Endothelial cell (in vitro differentiated cells): ENCODE results near the gene OGFOD1. TPM values are rescaled to one million over a fixed set of nuclear protein-coding genes. Genes with fewer than 3 reads are reported as not detected.

ENCODE experiments used
- DNase-seq: peaks from one replicate; pipeline ENCODE4 v3.0.0; 2021; ENCODE audit warnings: low spot score
- H3K27ac Mint-ChIP-seq: one replicate; pipeline ENCODE4 v1.8.0; 2021; ENCODE audit warnings: mixed read lengths, inconsistent platforms; ENCODE audit not compliant: unreplicated experiment
- H3K27me3 Mint-ChIP-seq: one replicate; pipeline ENCODE4 v1.8.0; 2021; ENCODE audit warnings: mild to moderate bottlenecking, moderate library complexity, mixed read lengths, inconsistent platforms; ENCODE audit not compliant: unreplicated experiment
- H3K36me3 Mint-ChIP-seq: one replicate; pipeline ENCODE4 v1.8.0; 2021; ENCODE audit warnings: mild to moderate bottlenecking, low read depth, mixed read lengths, inconsistent platforms; ENCODE audit not compliant: unreplicated experiment
- H3K4me1 Mint-ChIP-seq: one replicate; pipeline ENCODE4 v1.8.0; 2021; ENCODE audit warnings: mild to moderate bottlenecking, mixed read lengths, inconsistent platforms; ENCODE audit not compliant: unreplicated experiment
- H3K4me3 Mint-ChIP-seq: one replicate; pipeline ENCODE4 v1.8.0; 2021; ENCODE audit warnings: mild to moderate bottlenecking, mixed read lengths, inconsistent platforms; ENCODE audit not compliant: unreplicated experiment
- H3K9me3 Mint-ChIP-seq: one replicate; pipeline ENCODE4 v1.8.0; 2021; ENCODE audit warnings: mixed read lengths, inconsistent platforms; ENCODE audit not compliant: unreplicated experiment
- CTCF ChIP-seq: fragments of 200-600 bp; sonication (generic); IDR thresholded peaks from one replicate; pipeline ENCODE4 v1.5.0; 2021; ENCODE audit warnings: antibody characterized with exemption; ENCODE audit not compliant: unreplicated experiment
- total RNA-seq: library from RNA; stranded (reverse); fragmentation: NEBNext Ultra II Directional; extraction: Animal tissue kit (Norgen Biotek cat#: 25700); gene quantifications from one replicate; pipeline ENCODE4 v1.2.1, GENCODE V29; 2021; ENCODE audit not compliant: unreplicated experiment

The OGFOD1 gene
- total RNA-seq, 1 donor from 2014 or later = 24.8 TPM

GRCh38 chr16:56512025-56512424 is 60.7 kb downstream of the OGFOD1 start:
- H3K27me3 Mint-ChIP-seq = no peaks in the 10 kb centered on the region
- H3K27ac Mint-ChIP-seq = no peak overlapping the region
- DNase-seq = no peak
- H3K36me3 Mint-ChIP-seq = peaks cover 17% of the 10 kb centered on the region
- no peaks in the 10 kb centered on the region for H3K9me3 Mint-ChIP-seq
- no peak for TF ChIP-seq CTCF
- no peaks in the 10 kb centered on the region for H3K4me1 Mint-ChIP-seq
- H3K4me3 Mint-ChIP-seq = no peak overlapping the region

GRCh38 chr16:56513091-56513490 is 61.7 kb downstream of the OGFOD1 start:
- H3K36me3 Mint-ChIP-seq = peaks cover 13% of the 10 kb centered on the region
- H3K4me3 Mint-ChIP-seq = no peak overlapping the region
- TF ChIP-seq CTCF = no peak
- H3K9me3 Mint-ChIP-seq = no peaks in the 10 kb centered on the region
- H3K27ac Mint-ChIP-seq = no peak overlapping the region
- no peak for DNase-seq
- H3K27me3 Mint-ChIP-seq = no peaks in the 10 kb centered on the region
- no peaks in the 10 kb centered on the region for H3K4me1 Mint-ChIP-seq

- Mint-ChIP-seq H3K9me3 (no peaks in the 10 kb centered on the region), H3K4me1 (no peaks in the 10 kb centered on the region), H3K4me3 (no peak overlapping the region), H3K27me3 (no peaks in the 10 kb centered on the region), H3K27ac (no peak overlapping the region), H3K36me3 (peaks cover 13% of the 10 kb centered on the region)
- TF ChIP-seq CTCF = peak; percentile 46
- peak; percentile 25 for DNase-seq
These were observed 62.6 kb downstream of the OGFOD1 start for GRCh38 chr16:56513972-56514371.

GRCh38 chr16:56514845-56515244 is 63.5 kb downstream of the OGFOD1 start:
- H3K4me1 Mint-ChIP-seq = no peaks in the 10 kb centered on the region
- no peak overlapping the region for H3K27ac Mint-ChIP-seq
- peaks cover 10% of the 10 kb centered on the region for H3K36me3 Mint-ChIP-seq
- H3K27me3 Mint-ChIP-seq = no peaks in the 10 kb centered on the region
- no peak for TF ChIP-seq CTCF
- no peaks in the 10 kb centered on the region for H3K9me3 Mint-ChIP-seq
- DNase-seq = no peak
- no peak overlapping the region for H3K4me3 Mint-ChIP-seq

- no peak for TF ChIP-seq CTCF
- no peak overlapping the region for H3K4me3 Mint-ChIP-seq
- no peaks in the 10 kb centered on the region for H3K9me3 Mint-ChIP-seq
- H3K36me3 Mint-ChIP-seq = peaks cover 2% of the 10 kb centered on the region
- H3K4me1 Mint-ChIP-seq = peaks cover 7% of the 10 kb centered on the region
- DNase-seq = no peak
- no peaks in the 10 kb centered on the region for H3K27me3 Mint-ChIP-seq
- no peak overlapping the region for H3K27ac Mint-ChIP-seq
These were observed 64.3 kb downstream of the OGFOD1 start for GRCh38 chr16:56515665-56516064.
